ENCODE measurements around the gene RMC1. TPM values are rescaled to one million over a fixed set of nuclear protein-coding genes. Genes with fewer than 3 reads are reported as not detected.

RMC1 gene
- total RNA-seq, 1 experiment from 2014 or later = 12.9 TPM

DNA sequence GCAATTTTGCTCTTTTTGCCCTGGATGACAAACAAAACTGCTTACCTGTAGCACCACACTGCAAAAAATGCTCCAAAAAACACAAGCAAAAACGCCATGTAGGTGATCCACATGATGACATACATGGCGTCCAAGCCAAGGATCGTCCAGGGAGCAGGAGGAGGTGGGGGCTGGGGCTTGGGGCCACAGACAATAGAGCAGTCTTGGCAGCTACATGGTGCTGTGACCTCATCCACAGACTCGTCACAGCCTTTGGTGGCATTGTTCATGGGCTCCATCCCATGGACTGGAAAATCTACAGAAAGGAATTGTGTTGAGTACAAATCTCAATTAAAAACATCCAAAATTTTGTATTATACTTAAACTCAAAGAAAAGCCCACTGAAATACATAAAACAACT is 56.9 kb downstream of the RMC1 start:
- Histone ChIP-seq H3K36me3 (ENCODE audit: control insufficient read depth, insufficient read depth, low read length) (peaks cover 1% of the 10 kb centered on the region), H3K9me3 (no peaks in the 10 kb centered on the region), H3K4me1 (no peaks in the 10 kb centered on the region), H3K4me3 (ENCODE audit: low read depth, low read length) (no peak overlapping the region), H3K27me3 (replicated peaks; ENCODE audit: control insufficient read depth, insufficient read depth, low read length) (no peaks in the 10 kb centered on the region)
- H3K27me3 Mint-ChIP-seq (ENCODE audit: insufficient read depth, unreplicated experiment) = no peaks in the 10 kb centered on the region
- TF ChIP-seq, protein P1, sequence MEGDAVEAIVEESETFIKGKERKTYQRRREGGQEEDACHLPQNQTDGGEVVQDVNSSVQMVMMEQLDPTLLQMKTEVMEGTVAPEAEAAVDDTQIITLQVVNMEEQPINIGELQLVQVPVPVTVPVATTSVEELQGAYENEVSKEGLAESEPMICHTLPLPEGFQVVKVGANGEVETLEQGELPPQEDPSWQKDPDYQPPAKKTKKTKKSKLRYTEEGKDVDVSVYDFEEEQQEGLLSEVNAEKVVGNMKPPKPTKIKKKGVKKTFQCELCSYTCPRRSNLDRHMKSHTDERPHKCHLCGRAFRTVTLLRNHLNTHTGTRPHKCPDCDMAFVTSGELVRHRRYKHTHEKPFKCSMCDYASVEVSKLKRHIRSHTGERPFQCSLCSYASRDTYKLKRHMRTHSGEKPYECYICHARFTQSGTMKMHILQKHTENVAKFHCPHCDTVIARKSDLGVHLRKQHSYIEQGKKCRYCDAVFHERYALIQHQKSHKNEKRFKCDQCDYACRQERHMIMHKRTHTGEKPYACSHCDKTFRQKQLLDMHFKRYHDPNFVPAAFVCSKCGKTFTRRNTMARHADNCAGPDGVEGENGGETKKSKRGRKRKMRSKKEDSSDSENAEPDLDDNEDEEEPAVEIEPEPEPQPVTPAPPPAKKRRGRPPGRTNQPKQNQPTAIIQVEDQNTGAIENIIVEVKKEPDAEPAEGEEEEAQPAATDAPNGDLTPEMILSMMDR (IDR thresholded peaks at IDR 0.05; ENCODE audit: insufficient read depth in 1 of 2, low read depth in 1 of 2, low read length in 1 of 2, severe bottlenecking in 1 of 2, unreplicated experiment in 1 of 2) = no peak
- no peaks in the 10 kb centered on the region for H3K9me3 Mint-ChIP-seq (ENCODE audit: unreplicated experiment)
- no peaks in the 10 kb centered on the region for H3K4me1 Mint-ChIP-seq (ENCODE audit: low read depth, unreplicated experiment)
- CTCF ChIA-PET = no interaction called here
- H3K4me3 Mint-ChIP-seq (ENCODE audit: unreplicated experiment) = no peak overlapping the region
- no TSS peak for BruUV-seq (replicated peaks)
- intact Hi-C loops (cut with micrococcal nuclease; ENCODE audit: unreplicated experiment) = no loop called here
- POLR2A ChIA-PET = no interaction called here
- H3K36me3 Mint-ChIP-seq (ENCODE audit: insufficient read depth, unreplicated experiment) = peaks cover 24% of the 10 kb centered on the region
- no peak for DNase-seq
- no peak overlapping the region for H3K27ac Mint-ChIP-seq (ENCODE audit: unreplicated experiment)

DNA sequence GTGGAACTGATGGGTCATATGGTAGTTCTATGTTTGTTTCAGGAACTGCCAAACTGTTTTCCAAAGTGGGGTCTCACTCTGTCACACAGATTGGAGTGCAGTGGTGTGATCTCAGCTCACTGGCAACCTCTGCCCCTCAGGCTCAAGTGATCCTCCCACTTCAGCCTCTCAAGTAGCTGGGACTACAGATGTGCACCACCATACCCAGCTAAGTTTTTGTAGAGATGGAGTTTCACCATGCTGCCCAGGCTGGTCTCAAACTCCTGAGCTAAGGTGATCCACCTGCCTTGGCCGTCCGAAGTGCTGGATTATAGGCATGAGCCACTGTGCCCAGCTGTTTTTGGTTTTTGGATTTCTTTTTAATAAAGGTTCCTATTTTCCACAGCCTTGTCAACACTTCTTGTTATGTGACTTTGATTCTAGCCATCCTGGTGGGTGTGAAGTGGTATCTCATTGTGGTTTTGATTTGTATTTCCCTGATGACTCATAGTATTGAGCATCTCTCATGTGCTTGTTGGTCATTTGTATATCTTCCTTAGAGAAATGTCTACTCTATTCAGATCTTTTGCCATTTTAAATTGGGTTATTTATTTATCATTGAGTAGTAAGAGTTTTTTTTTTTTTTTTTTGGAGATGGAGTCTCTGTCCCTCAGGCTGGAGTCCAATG is 60.2 kb downstream of the RMC1 start:
- BruUV-seq (replicated peaks) = no TSS peak
- no peaks in the 10 kb centered on the region for H3K27me3 ChIP-seq (replicated peaks; ENCODE audit: control insufficient read depth, insufficient read depth, low read length)
- POLR2A ChIA-PET = no interaction called here
- H3K4me1 ChIP-seq = no peaks in the 10 kb centered on the region
- TF ChIP-seq, protein P1 (IDR thresholded peaks at IDR 0.05; ENCODE audit: insufficient read depth in 1 of 2, low read depth in 1 of 2, low read length in 1 of 2, severe bottlenecking in 1 of 2, unreplicated experiment in 1 of 2) = no peak
- DNase-seq = no peak
- H3K36me3 ChIP-seq (ENCODE audit: control insufficient read depth, insufficient read depth, low read length) = peaks cover 1% of the 10 kb centered on the region
- CTCF ChIA-PET = no interaction called here
- no peaks in the 10 kb centered on the region for H3K4me1 Mint-ChIP-seq (ENCODE audit: low read depth, unreplicated experiment)
- H3K27me3 Mint-ChIP-seq (ENCODE audit: insufficient read depth, unreplicated experiment) = no peaks in the 10 kb centered on the region
- H3K9me3 ChIP-seq = no peaks in the 10 kb centered on the region
- H3K27ac Mint-ChIP-seq (ENCODE audit: unreplicated experiment) = no peak overlapping the region
- H3K9me3 Mint-ChIP-seq (ENCODE audit: unreplicated experiment) = no peaks in the 10 kb centered on the region
- intact Hi-C loops (cut with micrococcal nuclease; ENCODE audit: unreplicated experiment) = no loop called here
- H3K36me3 Mint-ChIP-seq (ENCODE audit: insufficient read depth, unreplicated experiment) = peaks cover 41% of the 10 kb centered on the region
- H3K4me3 Mint-ChIP-seq (ENCODE audit: unreplicated experiment) = no peak overlapping the region
- H3K4me3 ChIP-seq (ENCODE audit: low read depth, low read length) = no peak overlapping the region

DNA sequence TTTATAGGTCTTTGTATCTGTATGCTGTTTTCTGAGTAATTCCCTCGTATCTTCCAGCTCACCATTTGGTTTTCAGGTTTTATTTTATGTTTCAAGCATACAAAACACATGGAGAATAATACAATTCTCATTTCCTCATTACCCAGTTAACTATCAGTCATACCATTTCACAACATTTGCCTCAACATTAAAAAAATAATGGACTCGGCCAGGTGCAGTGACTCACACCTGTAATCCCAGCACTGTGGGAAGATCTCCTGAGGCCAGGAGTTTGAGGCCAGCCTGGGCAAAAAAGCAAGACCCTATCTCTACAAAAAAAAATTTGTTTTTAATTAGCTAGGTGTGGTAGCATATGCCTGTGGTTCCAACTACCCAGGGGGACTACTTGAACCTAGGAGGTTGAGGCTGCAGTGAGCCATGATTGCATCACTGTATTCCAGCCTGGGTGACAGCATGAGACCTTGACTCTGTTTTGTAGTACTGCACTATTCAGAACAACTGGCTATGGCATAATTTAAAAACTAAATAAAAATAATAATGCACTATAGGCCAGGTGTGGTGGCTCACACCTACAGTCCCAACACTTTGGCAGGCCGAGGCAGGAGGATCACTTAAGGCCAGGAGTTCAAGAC is 62.7 kb downstream of the RMC1 start:
- H3K9me3 Mint-ChIP-seq (ENCODE audit: unreplicated experiment) = no peaks in the 10 kb centered on the region
- Histone ChIP-seq H3K4me1 (peaks cover 15% of the 10 kb centered on the region), H3K9me3 (no peaks in the 10 kb centered on the region), H3K4me3 (ENCODE audit: low read depth, low read length) (no peak overlapping the region), H3K36me3 (ENCODE audit: control insufficient read depth, insufficient read depth, low read length) (no peaks in the 10 kb centered on the region), H3K27me3 (replicated peaks; ENCODE audit: control insufficient read depth, insufficient read depth, low read length) (no peaks in the 10 kb centered on the region)
- TF ChIP-seq, protein P1 (IDR thresholded peaks at IDR 0.05; ENCODE audit: insufficient read depth in 1 of 2, low read depth in 1 of 2, low read length in 1 of 2, severe bottlenecking in 1 of 2, unreplicated experiment in 1 of 2) = no peak
- no peak overlapping the region for H3K4me3 Mint-ChIP-seq (ENCODE audit: unreplicated experiment)
- DNase-seq = no peak
- no peak overlapping the region for H3K27ac Mint-ChIP-seq (ENCODE audit: unreplicated experiment)
- no TSS peak for BruUV-seq (replicated peaks)
- CTCF ChIA-PET = no interaction called here
- H3K4me1 Mint-ChIP-seq (ENCODE audit: low read depth, unreplicated experiment) = no peaks in the 10 kb centered on the region
- H3K36me3 Mint-ChIP-seq (ENCODE audit: insufficient read depth, unreplicated experiment) = peaks cover 46% of the 10 kb centered on the region
- intact Hi-C loops (cut with micrococcal nuclease; ENCODE audit: unreplicated experiment) = no loop called here
- no peaks in the 10 kb centered on the region for H3K27me3 Mint-ChIP-seq (ENCODE audit: insufficient read depth, unreplicated experiment)
- POLR2A ChIA-PET = no interaction called here

All from Caco-2 (cell line).